Measurements from ENCODE around the gene MRTFB. TPM values are rescaled to one million over a fixed set of nuclear protein-coding genes. Genes with fewer than 3 reads are reported as not detected.

Gene MRTFB
- total RNA-seq, 1 donor from 2014 or later = 31.4 TPM

DNA sequence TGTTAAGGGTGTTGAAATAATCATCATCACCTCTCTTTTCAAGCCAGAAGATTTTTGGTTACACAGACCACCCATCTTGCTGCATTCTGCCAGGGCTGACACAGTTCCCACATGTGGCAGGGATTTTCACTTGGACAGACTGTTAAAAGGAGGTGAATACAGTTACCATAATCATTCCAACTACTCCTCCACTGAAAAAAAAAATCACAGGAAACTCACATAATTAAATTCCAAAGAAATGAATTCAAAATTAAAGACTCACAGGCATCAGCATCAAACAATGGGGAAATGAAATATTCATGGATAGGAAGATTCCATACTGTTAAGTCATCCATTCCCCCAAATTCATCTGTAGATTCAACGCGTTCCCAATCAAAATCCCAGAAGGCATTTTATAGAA is 209.4 kb downstream of the MRTFB start:
- no peak overlapping the region for H3K27ac Mint-ChIP-seq (ENCODE audit: unreplicated experiment)
- no peak for DNase-seq (ENCODE audit: extremely low spot score, unreplicated experiment)
- H3K4me3 Mint-ChIP-seq (ENCODE audit: unreplicated experiment) = no peak overlapping the region
- H3K27me3 Mint-ChIP-seq (ENCODE audit: unreplicated experiment) = no peaks in the 10 kb centered on the region
- TF ChIP-seq CTCF (IDR thresholded peaks at IDR 0.05) = no peak
- peaks cover 9% of the 10 kb centered on the region for H3K4me1 Mint-ChIP-seq (ENCODE audit: unreplicated experiment)
- H3K36me3 Mint-ChIP-seq (ENCODE audit: unreplicated experiment) = no peaks in the 10 kb centered on the region
- H3K9me3 Mint-ChIP-seq (ENCODE audit: unreplicated experiment) = no peaks in the 10 kb centered on the region

GRCh38 chr16:14283786-14284185 is 212.7 kb downstream of the MRTFB start:
- Mint-ChIP-seq H3K4me3 (ENCODE audit: unreplicated experiment) (no peak overlapping the region), H3K27ac (ENCODE audit: unreplicated experiment) (no peak overlapping the region), H3K4me1 (ENCODE audit: unreplicated experiment) (peaks cover 14% of the 10 kb centered on the region), H3K27me3 (ENCODE audit: unreplicated experiment) (no peaks in the 10 kb centered on the region), H3K36me3 (ENCODE audit: unreplicated experiment) (no peaks in the 10 kb centered on the region), H3K9me3 (ENCODE audit: unreplicated experiment) (no peaks in the 10 kb centered on the region)
- no peak for DNase-seq (ENCODE audit: extremely low spot score, unreplicated experiment)
- no peak for TF ChIP-seq CTCF (IDR thresholded peaks at IDR 0.05)

- peak overlapping the region; percentile 27 for H3K4me3 Mint-ChIP-seq (ENCODE audit: unreplicated experiment)
- H3K36me3 Mint-ChIP-seq (ENCODE audit: unreplicated experiment) = peaks cover 3% of the 10 kb centered on the region
- no peak for TF ChIP-seq CTCF (IDR thresholded peaks at IDR 0.05)
- no peak for DNase-seq (ENCODE audit: extremely low spot score, unreplicated experiment)
- peaks cover 13% of the 10 kb centered on the region for H3K4me1 Mint-ChIP-seq (ENCODE audit: unreplicated experiment)
- H3K9me3 Mint-ChIP-seq (ENCODE audit: unreplicated experiment) = peaks cover 5% of the 10 kb centered on the region
- no peak overlapping the region for H3K27ac Mint-ChIP-seq (ENCODE audit: unreplicated experiment)
- H3K27me3 Mint-ChIP-seq (ENCODE audit: unreplicated experiment) = no peaks in the 10 kb centered on the region
Observed at GRCh38 chr16:14284371-14284770, 213.3 kb downstream of the MRTFB start.

GRCh38 chr16:14284930-14285512 is 213.9 kb downstream of the MRTFB start:
- DNase-seq (ENCODE audit: extremely low spot score, unreplicated experiment) = peak; percentile 88
- H3K9me3 Mint-ChIP-seq (ENCODE audit: unreplicated experiment) = peaks cover 6% of the 10 kb centered on the region
- H3K27ac Mint-ChIP-seq (ENCODE audit: unreplicated experiment) = peak overlapping the region; percentile 86
- peak overlapping the region; percentile 90 for H3K4me3 Mint-ChIP-seq (ENCODE audit: unreplicated experiment)
- peaks cover 13% of the 10 kb centered on the region for H3K4me1 Mint-ChIP-seq (ENCODE audit: unreplicated experiment)
- TF ChIP-seq CTCF (IDR thresholded peaks at IDR 0.05) = peak; percentile 61
- peaks cover 1% of the 10 kb centered on the region for H3K27me3 Mint-ChIP-seq (ENCODE audit: unreplicated experiment)
- H3K36me3 Mint-ChIP-seq (ENCODE audit: unreplicated experiment) = peaks cover 3% of the 10 kb centered on the region

DNA sequence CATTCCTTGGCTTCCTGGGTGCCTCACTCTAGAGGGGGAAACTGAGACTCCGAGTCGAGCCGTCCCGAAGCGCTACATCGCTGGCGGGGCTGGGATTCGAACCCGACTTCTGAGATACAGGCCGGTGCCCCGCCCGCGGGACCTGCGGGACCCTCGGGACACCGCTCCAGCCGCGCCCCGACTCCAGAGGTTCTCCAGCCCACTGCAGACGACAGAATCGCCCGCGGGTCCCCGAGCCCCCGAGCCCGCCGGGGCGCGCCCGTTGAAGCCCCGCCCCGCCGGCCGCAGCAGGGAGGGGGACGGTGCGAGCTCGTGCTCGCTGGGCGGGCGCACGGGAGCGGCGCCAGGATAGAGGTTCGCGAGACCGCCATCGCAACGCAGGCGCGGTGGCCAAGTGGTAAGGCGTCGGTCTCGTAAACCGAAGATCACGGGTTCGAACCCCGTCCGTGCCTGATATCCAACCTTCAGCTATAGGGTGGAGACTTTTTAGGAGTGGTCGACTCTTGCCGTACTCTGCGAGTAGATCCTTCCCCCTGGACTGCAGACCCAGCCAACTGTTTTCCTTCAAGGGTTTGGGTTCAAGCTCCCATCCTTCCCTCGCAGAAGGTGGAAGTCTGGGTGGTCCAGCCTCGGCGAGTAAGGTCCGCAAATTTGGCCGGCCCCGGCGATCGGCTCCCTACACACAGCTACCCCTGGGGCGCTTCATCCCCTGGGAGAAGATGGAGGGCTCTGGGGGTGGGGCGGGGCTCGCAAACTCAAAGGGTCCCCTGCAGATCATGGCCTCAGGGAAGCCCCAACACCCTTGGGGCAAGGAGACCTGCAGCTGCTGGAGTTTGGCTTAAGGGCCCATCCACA is 214.6 kb downstream of the MRTFB start:
- peaks cover 13% of the 10 kb centered on the region for H3K4me1 Mint-ChIP-seq (ENCODE audit: unreplicated experiment)
- H3K36me3 Mint-ChIP-seq (ENCODE audit: unreplicated experiment) = peaks cover 3% of the 10 kb centered on the region
- TF ChIP-seq CTCF (IDR thresholded peaks at IDR 0.05) = no peak
- peak overlapping the region; percentile 86 for H3K27ac Mint-ChIP-seq (ENCODE audit: unreplicated experiment)
- peak overlapping the region; percentile 90 for H3K4me3 Mint-ChIP-seq (ENCODE audit: unreplicated experiment)
- peaks cover 3% of the 10 kb centered on the region for H3K27me3 Mint-ChIP-seq (ENCODE audit: unreplicated experiment)
- peak; percentile 98 for DNase-seq (ENCODE audit: extremely low spot score, unreplicated experiment)
- H3K9me3 Mint-ChIP-seq (ENCODE audit: unreplicated experiment) = peaks cover 6% of the 10 kb centered on the region
